WERI-Rb-1 (cell line): ENCODE results near the gene MYO18B.

Experiments
- DNase-seq: peaks from one replicate; pipeline ENCODE4 v3.0.0-alpha.2; 2020
- H3K27ac ChIP-seq: fragments of 250-450 bp; sonication (Bioruptor Pico); 2 replicates; pipeline ENCODE4 v1.5.1; 2020; ENCODE audit warnings: mild to moderate bottlenecking, moderate library complexity
- H3K27me3 ChIP-seq: fragments of 250-450 bp; sonication (Bioruptor Pico); 2 replicates; pipeline ENCODE4 v1.5.1; 2021; ENCODE audit warnings: mild to moderate bottlenecking, low read depth, moderate library complexity; ENCODE audit not compliant: insufficient read depth, severe bottlenecking
- H3K36me3 ChIP-seq: fragments of 250-450 bp; sonication (Bioruptor Pico); 2 replicates; pipeline ENCODE4 v1.5.1; 2020; ENCODE audit warnings: mild to moderate bottlenecking, moderate library complexity
- H3K4me3 ChIP-seq: 2 replicates; pipeline ENCODE4 v1.5.1; 2011; ENCODE audit warnings: low read depth, mild to moderate bottlenecking, control low read depth, low read length
- H3K9me3 ChIP-seq: fragments of 250-450 bp; sonication (Bioruptor Pico); 2 replicates; pipeline ENCODE4 v1.5.1; 2021; ENCODE audit warnings: mild to moderate bottlenecking, moderate library complexity; ENCODE audit not compliant: severe bottlenecking
- TF ChIP-seq, protein P1 (sequence below): IDR thresholded peaks from 2 replicates; pipeline ENCODE4 v1.5.1; 2011; ENCODE audit warnings: low read depth, mild to moderate bottlenecking, control low read depth, inconsistent platforms, low read length

The MYO18B gene

DNA sequence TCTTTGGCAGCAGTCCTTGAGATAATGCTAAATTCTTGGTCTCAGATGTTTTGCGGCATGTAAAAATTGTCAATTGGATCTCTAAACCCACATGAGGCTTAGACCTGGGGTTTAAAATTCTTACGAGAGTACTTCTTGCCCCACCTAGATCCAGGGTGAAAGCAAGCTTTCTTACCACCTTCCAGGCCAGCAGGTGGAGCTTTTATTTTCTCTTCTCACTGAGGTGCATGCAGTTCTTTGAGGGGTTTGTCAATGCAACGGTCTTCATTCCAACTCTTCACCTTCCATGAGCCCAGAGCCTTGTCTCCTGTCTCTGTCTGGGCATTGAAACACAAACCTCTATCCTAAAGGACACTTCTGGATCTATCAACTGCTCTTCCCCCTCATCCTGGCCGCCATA lies 154.1 kb downstream of the MYO18B start:
- Histone ChIP-seq H3K4me3 (no peak overlapping the region), H3K27ac (no peak overlapping the region), H3K36me3 (no peaks in the 10 kb centered on the region), H3K27me3 (no peaks in the 10 kb centered on the region), H3K9me3 (no peaks in the 10 kb centered on the region)
- TF ChIP-seq, protein P1, sequence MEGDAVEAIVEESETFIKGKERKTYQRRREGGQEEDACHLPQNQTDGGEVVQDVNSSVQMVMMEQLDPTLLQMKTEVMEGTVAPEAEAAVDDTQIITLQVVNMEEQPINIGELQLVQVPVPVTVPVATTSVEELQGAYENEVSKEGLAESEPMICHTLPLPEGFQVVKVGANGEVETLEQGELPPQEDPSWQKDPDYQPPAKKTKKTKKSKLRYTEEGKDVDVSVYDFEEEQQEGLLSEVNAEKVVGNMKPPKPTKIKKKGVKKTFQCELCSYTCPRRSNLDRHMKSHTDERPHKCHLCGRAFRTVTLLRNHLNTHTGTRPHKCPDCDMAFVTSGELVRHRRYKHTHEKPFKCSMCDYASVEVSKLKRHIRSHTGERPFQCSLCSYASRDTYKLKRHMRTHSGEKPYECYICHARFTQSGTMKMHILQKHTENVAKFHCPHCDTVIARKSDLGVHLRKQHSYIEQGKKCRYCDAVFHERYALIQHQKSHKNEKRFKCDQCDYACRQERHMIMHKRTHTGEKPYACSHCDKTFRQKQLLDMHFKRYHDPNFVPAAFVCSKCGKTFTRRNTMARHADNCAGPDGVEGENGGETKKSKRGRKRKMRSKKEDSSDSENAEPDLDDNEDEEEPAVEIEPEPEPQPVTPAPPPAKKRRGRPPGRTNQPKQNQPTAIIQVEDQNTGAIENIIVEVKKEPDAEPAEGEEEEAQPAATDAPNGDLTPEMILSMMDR: peak; percentile 53
- DNase-seq: peak; percentile 29

DNA sequence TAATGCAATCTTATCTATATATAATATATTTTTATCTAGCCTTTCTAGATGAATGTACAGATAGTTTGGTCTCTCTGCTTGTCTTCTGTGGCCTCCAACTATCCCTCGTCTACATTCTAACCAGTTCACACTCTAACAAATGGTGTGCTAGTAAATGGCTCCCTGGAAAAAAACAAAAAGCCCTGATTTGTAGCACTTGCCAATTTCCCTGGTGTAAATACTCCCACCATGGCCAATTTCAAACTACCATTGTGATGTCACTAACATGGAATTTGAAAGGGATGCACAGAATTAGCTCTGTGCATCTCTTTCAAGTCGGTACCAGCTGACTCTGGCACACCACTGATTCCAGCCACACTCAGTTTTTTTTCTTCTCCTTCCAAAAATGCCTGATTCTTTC lies 154.6 kb downstream of the MYO18B start:
- Histone ChIP-seq H3K27me3 (no peaks in the 10 kb centered on the region), H3K4me3 (no peak overlapping the region), H3K27ac (no peak overlapping the region), H3K9me3 (no peaks in the 10 kb centered on the region), H3K36me3 (no peaks in the 10 kb centered on the region)
- DNase-seq: no peak
- TF ChIP-seq, protein P1: no peak

DNA sequence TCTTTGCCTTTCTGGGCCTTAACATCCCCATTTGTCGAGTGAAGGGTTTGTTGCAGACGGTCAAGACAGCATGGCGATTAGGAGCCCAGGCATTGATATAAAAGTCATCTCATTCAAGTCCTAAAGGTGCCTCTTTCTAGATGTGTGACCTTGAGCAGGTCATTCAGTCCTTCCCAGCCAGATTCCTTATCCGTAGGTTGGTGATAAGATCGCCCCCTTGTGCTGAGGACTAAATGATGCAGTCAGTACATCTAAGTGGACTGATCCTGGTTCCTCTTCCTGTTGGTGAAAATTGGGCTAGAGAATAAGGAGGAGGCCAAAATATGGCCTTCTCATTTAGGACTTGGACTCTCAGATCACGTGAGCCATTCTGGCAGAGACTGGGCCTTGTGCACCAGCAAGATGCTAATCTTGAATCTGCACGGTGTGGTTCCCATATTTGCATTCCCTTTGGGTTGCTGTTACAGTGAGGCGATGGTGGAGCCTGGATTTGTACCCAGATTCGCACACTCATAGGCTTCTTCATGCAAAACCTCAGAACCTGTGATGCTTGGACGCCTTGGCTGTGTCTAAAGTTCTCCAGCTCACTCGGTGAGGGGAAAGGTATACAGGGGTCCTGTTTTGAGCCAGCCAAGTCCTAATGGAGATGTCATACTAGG lies 156.8 kb downstream of the MYO18B start:
- Histone ChIP-seq H3K27me3 (no peaks in the 10 kb centered on the region), H3K27ac (no peak overlapping the region), H3K36me3 (no peaks in the 10 kb centered on the region), H3K4me3 (no peak overlapping the region), H3K9me3 (no peaks in the 10 kb centered on the region)
- TF ChIP-seq, protein P1: peak; percentile 59
- DNase-seq: peak; percentile 30

DNA sequence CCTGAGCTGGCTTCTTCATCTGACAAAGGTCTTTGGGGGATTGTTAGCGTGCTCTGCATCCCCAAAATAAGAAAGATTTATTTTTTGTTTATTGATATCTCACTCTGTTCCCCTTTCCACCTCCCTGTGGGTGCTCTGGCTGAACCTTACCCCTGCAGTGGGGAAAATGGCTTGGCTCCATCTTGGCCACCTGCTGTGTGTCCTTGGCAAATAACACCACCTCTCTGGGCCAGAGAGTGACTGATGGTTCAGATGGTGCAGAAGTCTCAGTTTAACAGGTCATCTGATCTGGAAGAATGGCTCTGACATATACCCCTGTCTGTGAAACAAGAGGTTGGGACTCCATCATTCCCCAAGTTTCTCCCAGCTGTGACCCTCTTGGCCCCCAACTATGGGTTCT lies 157.6 kb downstream of the MYO18B start:
- TF ChIP-seq, protein P1: no peak
- no peak for DNase-seq
- Histone ChIP-seq H3K27ac (no peak overlapping the region), H3K36me3 (no peaks in the 10 kb centered on the region), H3K4me3 (no peak overlapping the region), H3K9me3 (no peaks in the 10 kb centered on the region), H3K27me3 (no peaks in the 10 kb centered on the region)

DNA sequence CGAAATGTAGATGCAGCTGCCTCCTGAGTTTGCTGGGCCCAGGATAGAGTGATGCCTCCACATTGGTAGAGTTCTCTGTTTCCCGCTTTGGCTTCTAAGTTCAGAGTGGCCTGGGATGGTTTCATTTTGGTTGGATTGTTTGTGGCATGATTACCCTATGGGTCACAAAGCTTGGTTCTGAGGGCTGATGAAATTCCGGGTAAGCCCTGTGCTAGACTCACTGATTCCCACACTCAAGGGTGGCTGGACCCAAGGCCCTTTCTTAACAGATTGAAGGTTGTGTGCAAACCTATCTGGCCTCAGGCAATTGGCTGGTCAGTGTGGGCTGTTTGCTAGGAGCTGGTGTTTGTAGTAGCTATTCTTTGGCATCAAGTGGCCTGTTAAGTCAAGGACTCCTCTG lies 158.4 kb downstream of the MYO18B start:
- TF ChIP-seq, protein P1: no peak
- no peaks in the 10 kb centered on the region for H3K27me3 ChIP-seq

DNA sequence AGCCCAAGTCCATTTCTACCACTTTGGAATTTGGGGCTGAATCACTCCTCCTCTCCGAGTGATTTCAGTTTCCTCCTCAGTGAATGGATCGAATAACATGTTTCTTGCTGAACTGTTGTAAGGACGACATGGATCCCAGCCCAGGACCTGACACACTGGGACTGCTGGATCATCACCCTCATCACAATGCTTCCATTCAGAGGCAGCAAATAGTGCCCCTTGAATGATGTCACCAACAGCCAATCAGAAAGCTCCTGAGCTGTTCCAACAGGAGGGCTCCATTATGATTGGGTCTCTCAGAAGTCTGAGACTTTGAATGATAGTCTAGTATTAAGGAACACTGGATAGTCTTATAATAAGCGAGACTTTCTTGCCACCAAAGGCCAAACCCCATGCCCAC lies 158.9 kb downstream of the MYO18B start:
- Histone ChIP-seq H3K4me3 (no peak overlapping the region), H3K27ac (no peak overlapping the region), H3K36me3 (no peaks in the 10 kb centered on the region), H3K9me3 (no peaks in the 10 kb centered on the region), H3K27me3 (no peaks in the 10 kb centered on the region)
- TF ChIP-seq, protein P1: no peak
- DNase-seq: no peak

More for the DNA sequence above, 158.4 kb downstream of the MYO18B start:
- Histone ChIP-seq H3K4me3 (no peak overlapping the region), H3K36me3 (no peaks in the 10 kb centered on the region), H3K9me3 (no peaks in the 10 kb centered on the region), H3K27ac (no peak overlapping the region)
- no peak for DNase-seq
